Measurements from ENCODE around the gene SYT5. TPM values are rescaled to one million over a fixed set of nuclear protein-coding genes. Genes with fewer than 3 reads are reported as not detected.

Gene SYT5
- total and polyA plus RNA-seq, 2 of the 13 experiments (the other 11 are each of a cell fraction or from before 2014, with no cell fraction given): not detected

GRCh38 chr19:55206664-55207500 lies 26.8 kb upstream of the SYT5 start (continued):
- peak; percentile 54; the same call in 1 of the 2 replicates for TF ChIP-seq ZNF576 (CRISPR knock-in tag; IDR thresholded peaks at IDR 0.05)
- peak; percentile 82 for TF ChIP-seq HDAC1 (CRISPR knock-in tag; IDR thresholded peaks at IDR 0.05)
- peak; percentile 63; the same call in 1 of the 2 replicates for TF ChIP-seq MEF2D (CRISPR knock-in tag; IDR thresholded peaks at IDR 0.05)
- no peak for TF ChIP-seq NR2C2 (CRISPR knock-in tag; IDR thresholded peaks at IDR 0.05; ENCODE audit: borderline replicate concordance)
- no peak for TF ChIP-seq ZNF597 (CRISPR knock-in tag; IDR thresholded peaks at IDR 0.05)
- TF ChIP-seq ZFP36 (IDR thresholded peaks at IDR 0.05; ENCODE audit: borderline replicate concordance, low read depth, low read length, partially characterized antibody): no peak
- TF ChIP-seq TEAD2 (CRISPR knock-in tag; IDR thresholded peaks at IDR 0.05): no peak
- TF ChIP-seq SMAD9 (CRISPR knock-in tag; IDR thresholded peaks at IDR 0.05): 0 out of 2 replicates have a peak, but pooled peaks have one; percentile 82
- no peak for TF ChIP-seq ZNF468 (CRISPR knock-in tag; IDR thresholded peaks at IDR 0.05)
- TF ChIP-seq GZF1 (CRISPR knock-in tag; IDR thresholded peaks at IDR 0.05): no peak
- no peak for TF ChIP-seq PBX3 (CRISPR knock-in tag; IDR thresholded peaks at IDR 0.05; ENCODE audit: borderline replicate concordance)
- peak; percentile 48 for TF ChIP-seq ZNF142 (CRISPR knock-in tag; IDR thresholded peaks at IDR 0.05)
- TF ChIP-seq ZNF598 (CRISPR knock-in tag; IDR thresholded peaks at IDR 0.05; ENCODE audit: borderline replicate concordance): peak; percentile 75; the same call in 1 of the 2 replicates
- TF ChIP-seq MTF1 (CRISPR knock-in tag; IDR thresholded peaks at IDR 0.05): no peak
- no peak for TF ChIP-seq SMARCE1 (IDR thresholded peaks at IDR 0.05; ENCODE audit: borderline replicate concordance)
- TF ChIP-seq SP5 (CRISPR knock-in tag; IDR thresholded peaks at IDR 0.05; ENCODE audit: borderline replicate concordance, low read depth): peak; percentile 98
- peak; percentile 65 for TF ChIP-seq GABPB1 (CRISPR knock-in tag; IDR thresholded peaks at IDR 0.05)
- peak; percentile 44; the same call in 1 of the 2 replicates for TF ChIP-seq ZNF589 (CRISPR knock-in tag; conservative IDR thresholded peaks at IDR 0.05)
